ENCODE results near the gene AQP12B.

DNA sequence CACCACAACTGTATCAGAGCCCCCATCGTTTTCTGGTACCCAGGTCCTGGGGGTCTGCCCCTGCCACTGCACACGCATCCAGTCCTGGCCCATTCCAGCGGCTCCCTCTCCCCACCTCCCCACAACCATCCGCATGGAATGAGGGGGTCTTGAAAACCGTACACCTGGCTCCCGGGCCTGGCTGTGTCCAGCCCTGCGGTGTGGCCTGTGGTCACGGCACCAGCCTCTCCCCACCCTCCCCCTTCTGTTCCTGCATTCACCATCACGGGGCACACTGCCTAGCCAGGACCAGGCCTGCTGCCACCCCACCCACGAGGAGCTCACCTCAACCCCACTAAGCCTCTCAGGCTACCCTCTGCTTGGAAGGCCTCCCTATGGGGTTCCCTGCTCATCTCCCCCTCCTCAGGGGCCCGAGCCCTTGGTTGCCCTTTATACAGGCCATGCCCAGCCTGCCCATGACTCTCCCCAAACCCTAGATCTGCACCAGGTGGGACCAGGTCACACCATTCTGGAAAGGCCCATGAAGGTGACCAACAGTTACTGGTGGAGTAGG is 46.0 kb downstream of the AQP12B start:
- TF ChIP-seq POLR2AphosphoS5 (IDR thresholded peaks at IDR 0.05; ENCODE audit: low read depth, low read length) = no peak
- no peak for TF ChIP-seq FOXJ3 (CRISPR knock-in tag; IDR thresholded peaks at IDR 0.05)
- no peak for TF ChIP-seq CTCF (IDR thresholded peaks at IDR 0.05)
- no peak for TF ChIP-seq NFIC (IDR thresholded peaks at IDR 0.05; ENCODE audit: borderline replicate concordance)
- TF ChIP-seq MXI1 (IDR thresholded peaks at IDR 0.05; ENCODE audit: low read depth, low read length) = no peak
- TF ChIP-seq SMC3 (IDR thresholded peaks at IDR 0.05; ENCODE audit: low read depth, low read length) = no peak
- TF ChIP-seq EZH2phosphoT487 (IDR thresholded peaks at IDR 0.05; ENCODE audit: borderline replicate concordance, low read depth) = no peak
- TF ChIP-seq, protein P1, sequence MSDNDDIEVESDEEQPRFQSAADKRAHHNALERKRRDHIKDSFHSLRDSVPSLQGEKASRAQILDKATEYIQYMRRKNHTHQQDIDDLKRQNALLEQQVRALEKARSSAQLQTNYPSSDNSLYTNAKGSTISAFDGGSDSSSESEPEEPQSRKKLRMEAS (IDR thresholded peaks at IDR 0.05; ENCODE audit: low read depth) = no peak
- no peak for TF ChIP-seq EP300 (IDR thresholded peaks at IDR 0.05; ENCODE audit: borderline replicate concordance in 1 of 2, low read depth in 1 of 2, low read length in 1 of 2)
- TF ChIP-seq YY1 (IDR thresholded peaks at IDR 0.05; ENCODE audit: low read depth) = no peak

All from SK-N-SH (cell line).